GM19025 (cell line): ENCODE results near the gene PTPN18.
"Not testable (repeated sequence)": the region's sequence is repeated elsewhere in the genome, so short reads cannot be mapped to it uniquely, and the experiment has no call there.

ENCODE experiments used
- ATAC-seq: cut with Tn5 transposase; IDR thresholded peaks from one replicate; pipeline ENCODE4 v1.9.1; 2021; ENCODE audit warnings: mild to moderate bottlenecking, low read depth, moderate library complexity; ENCODE audit not compliant: unreplicated experiment

PTPN18 gene

GRCh38 chr2:130377491-130377890, 21.6 kb downstream of the PTPN18 start:
- ATAC-seq: no peak

- ATAC-seq: no peak
Observed at GRCh38 chr2:130378206-130378897, 22.5 kb downstream of the PTPN18 start.

DNA sequence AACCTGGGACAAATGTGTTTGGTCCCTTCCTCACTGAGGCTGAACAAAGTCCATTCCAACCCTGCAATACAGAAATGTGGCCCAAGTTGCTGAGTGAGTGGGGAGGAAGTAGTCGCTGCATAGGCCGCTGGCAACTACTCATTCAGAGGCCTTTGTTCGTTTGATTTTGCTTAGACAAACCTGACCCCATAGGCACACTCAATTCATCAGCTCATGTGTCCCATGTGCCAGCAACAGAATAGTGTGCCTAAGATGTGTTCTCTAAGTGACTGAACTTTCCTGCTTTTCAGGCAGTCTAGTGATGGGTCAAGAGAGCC, 23.0 kb downstream of the PTPN18 start:
- no peak for ATAC-seq

DNA sequence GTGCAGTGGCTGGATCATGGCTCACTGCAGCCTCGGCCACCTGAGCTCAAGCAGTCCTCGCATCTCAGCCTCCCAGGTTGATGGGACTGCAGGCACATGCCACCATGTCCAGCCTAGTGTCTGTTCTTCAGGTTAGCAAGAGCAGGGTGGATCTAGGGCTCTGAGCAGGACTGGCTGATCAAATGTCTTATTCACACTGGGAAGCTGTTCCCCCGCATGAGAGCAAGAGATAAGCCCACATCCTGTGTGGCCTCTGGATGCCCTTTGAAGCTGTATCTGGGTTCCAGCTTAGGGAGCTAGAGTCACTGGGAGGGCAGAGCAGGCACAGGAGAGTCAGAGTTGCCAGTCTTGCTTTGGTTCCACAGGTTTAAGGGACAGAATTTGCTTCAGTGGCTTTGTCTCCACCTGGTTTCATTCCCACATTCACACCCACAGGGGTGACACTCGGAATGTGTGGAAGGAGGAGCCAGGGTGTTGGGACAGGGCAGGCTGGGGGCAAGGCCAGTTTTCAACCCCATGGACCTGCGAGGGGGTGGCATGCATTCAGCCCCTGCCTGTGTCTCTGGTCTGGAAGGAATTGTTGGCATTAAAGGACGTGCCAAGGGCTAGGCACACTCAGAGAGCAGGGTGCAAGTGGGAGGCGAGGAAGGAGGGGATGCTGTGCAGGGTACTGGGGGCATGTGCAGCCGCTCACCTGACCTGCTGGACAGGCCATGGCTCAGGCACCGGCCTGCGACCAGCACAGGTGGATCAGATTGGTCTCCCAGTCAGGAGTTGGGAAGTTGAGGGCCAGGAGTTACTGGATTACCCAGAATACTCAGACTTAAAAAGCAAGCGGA, 24.5 kb downstream of the PTPN18 start:
- ATAC-seq: no peak

- ATAC-seq: no peak
Observed at GRCh38 chr2:130381145-130381544, 25.3 kb downstream of the PTPN18 start.

DNA sequence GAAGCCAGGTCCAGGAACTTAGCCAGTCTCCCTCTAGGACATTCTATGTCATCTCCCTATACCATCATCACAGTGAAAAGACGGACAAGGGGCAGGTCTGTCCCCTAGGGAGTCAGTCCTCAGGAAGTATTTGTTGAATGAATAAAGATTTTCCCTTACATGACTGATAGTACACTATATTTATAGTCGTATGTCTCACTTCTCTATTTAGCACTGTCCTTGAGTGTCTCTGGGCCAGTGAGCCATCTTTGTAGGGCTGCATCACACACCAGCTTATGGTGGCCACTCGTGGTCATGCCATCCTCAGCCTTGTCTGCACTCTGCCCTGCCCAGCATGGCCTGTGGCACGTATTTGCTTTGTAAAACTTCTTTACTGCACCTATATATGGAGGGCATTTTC, 25.8 kb downstream of the PTPN18 start:
- ATAC-seq: no peak

- ATAC-seq: no peak
Observed at GRCh38 chr2:130382313-130382917, 26.6 kb downstream of the PTPN18 start.

- ATAC-seq: peak; percentile 40
Observed at GRCh38 chr2:130385709-130386108, 29.9 kb downstream of the PTPN18 start.

DNA sequence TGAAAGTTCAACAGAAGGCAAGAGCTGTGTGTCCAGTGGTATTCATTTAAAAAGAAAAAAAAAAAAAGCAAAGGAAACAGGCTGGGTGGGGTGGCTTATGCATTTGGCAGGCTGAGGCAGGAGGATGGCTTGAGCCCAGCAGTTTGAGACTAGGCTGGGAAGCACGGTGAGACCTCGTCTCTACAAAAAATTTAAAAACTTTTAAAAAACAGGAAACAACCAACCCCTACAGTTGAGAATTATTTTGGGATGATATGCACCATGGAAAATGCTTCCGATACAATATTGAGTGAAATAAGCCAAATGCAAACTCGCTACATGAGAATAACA, 31.2 kb downstream of the PTPN18 start:
- no peak for ATAC-seq

DNA sequence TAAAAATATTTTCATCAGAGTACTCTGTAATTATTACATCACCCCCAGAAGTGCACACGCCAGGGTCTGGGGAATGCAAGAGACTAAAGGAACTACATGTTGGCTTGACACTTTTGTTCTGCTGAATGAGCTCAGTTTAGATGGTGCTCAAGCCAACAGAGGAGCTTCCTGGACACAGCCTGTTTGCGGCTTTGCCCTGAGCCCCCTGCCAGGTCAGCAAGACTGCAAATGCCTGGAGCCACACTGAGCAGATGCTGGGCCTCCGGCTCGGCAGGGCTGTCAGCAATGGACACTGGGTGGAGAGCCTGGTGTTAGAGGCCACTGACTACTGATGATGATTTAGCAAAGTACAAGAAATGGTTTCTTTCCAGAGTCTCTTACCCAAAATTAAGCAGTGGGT, 31.9 kb downstream of the PTPN18 start:
- ATAC-seq: no peak

DNA sequence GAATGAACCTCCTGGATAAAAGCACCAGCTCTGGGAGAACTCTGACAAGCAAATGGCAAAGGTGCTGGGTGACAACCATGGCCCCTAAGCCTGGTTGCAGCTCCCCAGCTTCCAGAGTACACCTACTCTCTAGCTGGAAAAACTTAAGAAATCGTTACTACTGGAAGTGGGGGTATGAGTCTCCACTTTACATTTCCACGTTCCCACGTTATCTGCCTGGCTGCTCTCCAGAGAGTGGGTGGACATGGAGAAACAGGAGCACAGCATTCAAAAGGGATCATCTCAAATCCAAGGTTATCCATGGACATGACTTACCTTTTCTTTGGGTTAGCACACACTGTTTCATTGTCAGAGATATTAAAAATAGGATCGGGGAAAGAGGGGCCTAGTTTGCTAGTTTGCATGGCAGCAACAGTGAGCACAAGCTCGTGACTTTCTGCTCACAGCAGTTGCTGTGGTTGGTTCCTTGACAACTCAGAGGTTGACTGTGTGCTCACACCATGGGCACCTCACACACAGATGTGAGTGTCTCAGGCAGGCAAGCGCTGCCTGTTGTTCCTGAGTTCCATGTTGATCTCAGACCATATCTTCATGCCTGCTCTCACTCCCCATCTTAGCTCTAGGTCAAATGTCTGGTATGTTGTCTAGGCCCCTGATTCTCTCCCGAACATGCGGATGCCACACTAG, 32.5 kb downstream of the PTPN18 start:
- ATAC-seq: no peak

GRCh38 chr2:130389358-130389757, 33.5 kb downstream of the PTPN18 start:
- no peak for ATAC-seq

DNA sequence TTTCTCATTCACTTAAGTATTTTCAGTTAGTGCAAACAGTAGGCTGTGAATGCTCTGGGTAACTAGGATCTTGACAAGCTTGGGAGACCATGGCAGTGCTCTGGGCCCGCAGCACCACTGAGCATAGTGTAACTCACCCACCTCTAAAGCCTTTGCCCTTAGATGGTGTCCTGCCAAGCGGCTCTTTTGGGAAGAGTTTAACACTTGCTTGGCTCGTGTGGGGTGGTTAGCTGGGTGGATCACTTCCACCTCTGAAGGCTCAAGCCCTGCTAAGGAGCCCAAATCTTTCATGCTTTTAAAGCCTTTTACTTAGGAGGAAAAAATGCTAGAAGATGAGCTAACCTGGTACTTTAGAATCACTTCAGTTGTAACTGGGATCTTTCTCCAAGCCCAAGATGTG, 33.9 kb downstream of the PTPN18 start:
- no peak for ATAC-seq

GRCh38 chr2:130390460-130391057, 34.7 kb downstream of the PTPN18 start:
- peak; percentile 12 for ATAC-seq

GRCh38 chr2:130391058-130391871, 35.4 kb downstream of the PTPN18 start:
- peak; percentile 78 for ATAC-seq

GRCh38 chr2:130391872-130392670, 36.2 kb downstream of the PTPN18 start:
- ATAC-seq: no peak

GRCh38 chr2:130393318-130393910, 37.6 kb downstream of the PTPN18 start:
- ATAC-seq: no peak

- ATAC-seq: not testable (repeated sequence)
Observed at GRCh38 chr2:130406280-130406679, 50.4 kb downstream of the PTPN18 start.

GRCh38 chr2:130416693-130417092, 60.8 kb downstream of the PTPN18 start:
- not testable (repeated sequence) for ATAC-seq
